Nephron (organoid): ENCODE data around the gene SLC25A22.

Experiments used
- H3K27ac Mint-ChIP-seq, 3 experiments: 2 replicates each; pipeline ENCODE4 v1.8.0; 2020; ENCODE audit warnings: mixed read lengths in 3 of 3, mild to moderate bottlenecking in 2 of 3, moderate library complexity in 1 of 3
- H3K27me3 Mint-ChIP-seq: 2 replicates; pipeline ENCODE4 v1.8.0; 2021; ENCODE audit warnings: low read depth, mild to moderate bottlenecking, moderate library complexity, mixed read lengths
- H3K36me3 Mint-ChIP-seq: 2 replicates; pipeline ENCODE4 v1.8.0; 2020; ENCODE audit warnings: low read depth, mixed read lengths
- H3K4me1 Mint-ChIP-seq: 2 replicates; pipeline ENCODE4 v1.8.0; 2020; ENCODE audit warnings: mixed read lengths
- H3K4me3 Mint-ChIP-seq, 3 experiments: 2 replicates each; pipeline ENCODE4 v1.8.0; 2020; ENCODE audit warnings: mild to moderate bottlenecking in 3 of 3, mixed read lengths in 3 of 3, moderate library complexity in 2 of 3
- H3K9me3 Mint-ChIP-seq: 2 replicates; pipeline ENCODE4 v1.8.0; 2020; ENCODE audit warnings: mixed read lengths
- TF ChIP-seq, protein P1 (sequence below), 3 experiments: fragments of 200-600 bp; sonication (generic); IDR thresholded peaks; one replicate each; pipeline ENCODE4 v1.5.0; 2021; ENCODE audit warnings: antibody characterized with exemption in 3 of 3; ENCODE audit not compliant: unreplicated experiment in 3 of 3

Gene SLC25A22

GRCh38 chr11:778976-779954 is 18.8 kb downstream of the SLC25A22 start:
- Mint-ChIP-seq H3K9me3 (no peaks in the 10 kb centered on the region), H3K4me3 (peak overlapping the region; percentile 58 to 65 (median 63))

GRCh38 chr11:777288-778255 is 20.5 kb downstream of the SLC25A22 start, which contains the start of gene GATD1:
TSS of gene GATD1 (minus strand) at chr11:777487. CDS start at chr11:777462, 25 bp downstream.
- peak within 1 kb of the TSS; percentile 83 to 88 (median 86) for H3K4me3 Mint-ChIP-seq
- no peaks in the 10 kb centered on the region for H3K9me3 Mint-ChIP-seq
- peak within 1 kb of the TSS in 2 of 3 experiments; percentile 58 to 60 for H3K27ac Mint-ChIP-seq
- H3K27me3 Mint-ChIP-seq: peaks cover 6% of the 10 kb centered on the region
- H3K36me3 Mint-ChIP-seq: no peaks in the 10 kb centered on the region
- TF ChIP-seq, protein P1, sequence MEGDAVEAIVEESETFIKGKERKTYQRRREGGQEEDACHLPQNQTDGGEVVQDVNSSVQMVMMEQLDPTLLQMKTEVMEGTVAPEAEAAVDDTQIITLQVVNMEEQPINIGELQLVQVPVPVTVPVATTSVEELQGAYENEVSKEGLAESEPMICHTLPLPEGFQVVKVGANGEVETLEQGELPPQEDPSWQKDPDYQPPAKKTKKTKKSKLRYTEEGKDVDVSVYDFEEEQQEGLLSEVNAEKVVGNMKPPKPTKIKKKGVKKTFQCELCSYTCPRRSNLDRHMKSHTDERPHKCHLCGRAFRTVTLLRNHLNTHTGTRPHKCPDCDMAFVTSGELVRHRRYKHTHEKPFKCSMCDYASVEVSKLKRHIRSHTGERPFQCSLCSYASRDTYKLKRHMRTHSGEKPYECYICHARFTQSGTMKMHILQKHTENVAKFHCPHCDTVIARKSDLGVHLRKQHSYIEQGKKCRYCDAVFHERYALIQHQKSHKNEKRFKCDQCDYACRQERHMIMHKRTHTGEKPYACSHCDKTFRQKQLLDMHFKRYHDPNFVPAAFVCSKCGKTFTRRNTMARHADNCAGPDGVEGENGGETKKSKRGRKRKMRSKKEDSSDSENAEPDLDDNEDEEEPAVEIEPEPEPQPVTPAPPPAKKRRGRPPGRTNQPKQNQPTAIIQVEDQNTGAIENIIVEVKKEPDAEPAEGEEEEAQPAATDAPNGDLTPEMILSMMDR (IDR thresholded peaks at IDR 0.05; ENCODE audit: unreplicated experiment in 3 of 3): no peak
- peaks cover 4% of the 10 kb centered on the region for H3K4me1 Mint-ChIP-seq

More at GRCh38 chr11:778976-779954, 18.8 kb downstream of the SLC25A22 start:
- H3K36me3 Mint-ChIP-seq: peaks cover 6% of the 10 kb centered on the region
- TF ChIP-seq, protein P1 (IDR thresholded peaks at IDR 0.05; ENCODE audit: unreplicated experiment in 3 of 3): no peak
- H3K4me1 Mint-ChIP-seq: peaks cover 16% of the 10 kb centered on the region
- H3K27ac Mint-ChIP-seq: no peak overlapping the region
- peaks cover 6% of the 10 kb centered on the region for H3K27me3 Mint-ChIP-seq

DNA sequence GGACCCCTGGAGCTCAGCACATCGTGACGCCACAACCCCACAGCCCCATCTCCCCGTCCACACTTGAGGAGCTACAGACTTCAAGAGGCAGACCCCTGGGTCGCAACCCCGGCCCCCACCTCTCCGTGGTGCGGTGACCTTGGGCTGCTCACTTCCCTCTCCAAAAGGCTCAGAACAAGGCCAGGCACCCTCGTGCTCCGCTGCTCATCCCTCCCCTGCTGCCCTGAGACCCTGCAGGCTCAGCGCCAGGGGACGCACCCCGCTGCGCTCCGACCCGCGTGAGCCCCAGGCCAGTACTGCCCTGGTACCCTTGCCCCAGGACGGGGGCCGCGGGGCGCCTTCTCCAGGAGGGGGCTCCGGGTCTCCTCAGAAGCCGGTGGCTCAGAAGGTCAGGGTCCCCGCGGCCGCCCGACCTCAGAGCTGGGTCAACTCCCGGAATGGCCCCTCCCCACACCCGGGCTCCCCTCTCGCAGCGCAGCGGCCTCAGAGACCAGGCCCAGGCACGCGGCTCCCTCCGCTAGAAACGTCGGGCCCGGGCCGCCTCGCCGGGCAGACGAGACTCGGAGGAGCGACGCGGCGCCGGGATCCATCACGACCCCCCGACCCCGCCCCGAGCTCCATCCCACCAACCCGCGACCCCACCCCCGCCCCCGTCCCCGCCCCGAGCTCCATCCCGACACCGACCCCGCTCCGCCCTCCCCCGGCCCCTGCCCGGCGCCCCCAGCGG is 21.4 kb downstream of the SLC25A22 start:
- Mint-ChIP-seq H3K9me3 (no peaks in the 10 kb centered on the region), H3K36me3 (no peaks in the 10 kb centered on the region), H3K4me1 (peaks cover 4% of the 10 kb centered on the region), H3K27ac (peak overlapping the region in 2 of 3 experiments; percentile 58 to 60), H3K27me3 (peaks cover 6% of the 10 kb centered on the region), H3K4me3 (peak overlapping the region; percentile 83 to 88 (median 86))
- TF ChIP-seq, protein P1 (IDR thresholded peaks at IDR 0.05; ENCODE audit: unreplicated experiment in 3 of 3): no peak

DNA sequence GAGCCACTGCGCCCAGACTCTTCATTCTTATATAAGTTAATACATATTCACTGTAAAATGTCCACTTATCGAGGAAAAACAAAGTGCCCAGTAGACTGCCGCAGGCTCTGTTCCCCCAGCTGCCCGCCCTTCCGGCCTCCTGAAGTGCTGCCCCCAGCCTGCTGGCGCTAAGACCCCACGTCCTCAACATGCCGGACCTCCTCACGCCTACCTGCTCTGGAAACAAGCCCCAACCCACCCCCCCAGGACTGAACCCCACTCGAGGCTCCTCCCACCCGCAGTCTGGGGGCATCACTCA is 21.9 kb downstream of the SLC25A22 start:
- peaks cover 4% of the 10 kb centered on the region for H3K4me1 Mint-ChIP-seq
- TF ChIP-seq, protein P1 (IDR thresholded peaks at IDR 0.05; ENCODE audit: unreplicated experiment in 3 of 3): no peak
- H3K4me3 Mint-ChIP-seq: peak overlapping the region; percentile 83 to 88 (median 86)
- peaks cover 6% of the 10 kb centered on the region for H3K27me3 Mint-ChIP-seq
- peak overlapping the region in 2 of 3 experiments; percentile 58 to 60 for H3K27ac Mint-ChIP-seq
- H3K9me3 Mint-ChIP-seq: no peaks in the 10 kb centered on the region
- no peaks in the 10 kb centered on the region for H3K36me3 Mint-ChIP-seq

DNA sequence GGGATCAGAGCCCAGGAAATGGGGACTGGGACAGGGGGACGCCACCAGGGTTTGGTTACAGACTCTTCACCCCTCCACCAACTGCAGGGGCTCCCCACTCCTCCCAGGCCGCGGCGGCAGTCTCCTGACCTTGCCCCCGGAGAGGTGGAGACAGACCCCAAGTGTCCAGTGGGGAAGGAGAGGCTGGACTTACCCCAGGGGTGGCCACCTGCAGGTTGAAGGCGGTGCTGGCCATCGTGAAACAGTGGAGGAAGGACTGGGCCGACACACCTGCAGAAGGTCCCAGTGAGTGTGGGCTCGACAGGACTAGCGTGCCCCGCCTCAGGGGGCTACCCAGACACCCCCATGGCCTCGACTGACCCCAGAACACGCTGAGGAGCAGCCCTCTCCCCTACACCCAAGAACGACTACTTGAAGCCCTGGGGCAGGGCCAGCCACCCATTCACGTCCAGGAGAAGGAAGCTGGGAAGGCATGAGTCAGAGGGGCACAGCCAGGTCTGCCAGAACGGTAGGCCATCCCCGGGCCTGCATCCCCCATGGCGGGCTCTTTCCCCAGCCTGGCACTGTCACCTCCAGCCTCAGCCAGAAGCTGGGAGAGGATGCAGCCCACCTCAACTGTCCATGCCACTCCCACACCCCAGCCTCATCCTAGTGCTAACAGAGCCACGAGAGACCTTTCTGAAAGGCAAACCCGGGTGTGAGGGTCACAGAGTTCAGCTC is 23.0 kb downstream of the SLC25A22 start:
- H3K4me3 Mint-ChIP-seq: peak overlapping the region; percentile 76 to 85 (median 83)
- no peaks in the 10 kb centered on the region for H3K36me3 Mint-ChIP-seq
- H3K4me1 Mint-ChIP-seq: peaks cover 4% of the 10 kb centered on the region
- no peaks in the 10 kb centered on the region for H3K9me3 Mint-ChIP-seq
- TF ChIP-seq, protein P1 (IDR thresholded peaks at IDR 0.05; ENCODE audit: unreplicated experiment in 3 of 3): no peak
- no peaks in the 10 kb centered on the region for H3K27me3 Mint-ChIP-seq
- H3K27ac Mint-ChIP-seq: no peak overlapping the region
